HL-60/S4 treated with retinoic acid at 250 ng/mL for 4 days and 3 days (cell line): ENCODE data around the gene ENO1.
"Not testable (repeated sequence)": the region's sequence is repeated elsewhere in the genome, so short reads cannot be mapped to it uniquely, and the experiment has no call there.

Experiments
- in situ Hi-C: fragments of 300-500 bp; cut with MboI; formaldehyde crosslinking; loops from 2 replicates; pipeline ENCODE4 v1.7.0; 2022; ENCODE audit warnings: low sequenced_read_pairs

ENO1 gene

DNA sequence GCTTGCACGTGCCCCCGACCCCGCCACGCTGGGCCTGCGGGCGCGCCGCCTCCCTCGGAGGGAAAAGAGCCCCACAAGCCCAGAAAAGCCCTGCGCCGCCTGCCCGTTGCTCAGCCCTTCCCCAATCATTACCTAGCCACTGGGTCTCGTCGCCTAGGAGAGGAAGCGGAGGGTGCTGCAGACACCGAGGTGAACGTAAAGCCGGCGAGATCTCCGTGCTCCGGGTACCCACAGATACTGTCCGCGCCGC is at the start of gene ENO1:
Gene ENO1, minus strand, starts transcription at position 239 of the 250 bp plus-strand sequence. CDS start 3,778 bp downstream, outside the sequence.
- in situ Hi-C loops, result no loop called here

- in situ Hi-C loops, result no loop called here
Observed at GRCh38 chr1:8926707-8927694, 48.5 kb upstream of the ENO1 start.

DNA sequence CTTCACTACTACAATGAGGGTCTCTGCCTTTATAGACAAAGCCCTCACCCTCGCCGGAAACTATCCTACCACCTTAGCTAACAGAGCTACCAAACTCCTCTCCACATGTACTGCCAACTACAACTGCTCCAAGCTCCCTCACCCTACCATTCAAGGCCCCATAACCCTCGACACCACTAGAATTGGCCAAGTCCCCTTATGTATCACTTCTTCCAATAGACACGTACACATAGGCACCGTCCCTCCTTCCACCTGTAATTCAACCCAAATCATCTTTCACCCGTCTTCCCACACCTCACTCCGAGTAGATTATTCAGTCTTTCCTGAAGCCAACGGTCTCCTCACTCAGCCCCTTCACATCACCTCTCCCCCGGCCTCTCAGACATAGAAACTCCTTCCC is 47.5 kb upstream of the ENO1 start:
- in situ Hi-C loops, result no loop called here

DNA sequence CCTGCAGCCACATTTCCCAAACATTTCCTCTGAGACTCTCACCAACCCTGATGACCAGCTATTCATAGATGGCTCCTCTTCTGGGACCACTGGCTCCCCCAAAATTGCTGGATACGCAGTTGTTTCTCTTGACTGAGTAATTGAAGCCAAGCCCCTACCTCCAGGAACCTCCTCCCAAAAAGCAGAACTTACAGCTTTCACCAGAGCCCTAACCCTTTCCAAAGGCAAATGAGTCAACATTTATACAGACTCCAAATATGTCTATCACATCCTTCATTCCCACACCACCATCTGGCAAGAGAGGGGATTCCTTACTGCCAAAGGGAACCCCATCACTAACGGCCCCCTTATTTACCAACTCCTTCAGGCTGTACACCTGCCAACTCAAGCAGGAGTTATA is 46.9 kb upstream of the ENO1 start:
- in situ Hi-C loops, result no loop called here

GRCh38 chr1:8922962-8923361 is 44.5 kb upstream of the ENO1 start:
- in situ Hi-C loops, result no loop called here

DNA sequence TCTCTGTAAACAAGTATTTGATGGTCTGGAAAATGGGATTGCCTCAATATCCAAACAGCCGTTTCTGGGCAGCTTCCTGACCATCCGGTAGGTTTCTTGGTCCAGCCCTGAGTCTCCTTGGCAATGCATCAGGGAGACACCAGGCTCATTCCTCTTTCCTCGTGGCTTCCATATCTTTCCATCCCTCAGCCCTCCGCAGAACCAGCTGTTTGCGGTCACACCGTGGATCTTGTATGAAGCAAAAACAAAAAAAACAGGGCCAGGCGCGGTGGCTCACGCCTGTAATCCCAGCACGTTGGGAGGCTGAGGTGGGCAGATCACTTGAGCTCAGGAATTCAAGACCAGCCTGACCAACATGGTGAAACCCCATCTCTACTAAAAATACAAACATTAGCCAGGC is 39.0 kb upstream of the ENO1 start:
- in situ Hi-C loops, result not testable (repeated sequence)

GRCh38 chr1:8915446-8915845 is 37.0 kb upstream of the ENO1 start:
- in situ Hi-C loops, result no loop called here

- in situ Hi-C loops, result no loop called here
Observed at GRCh38 chr1:8914466-8914865, 36.0 kb upstream of the ENO1 start.

DNA sequence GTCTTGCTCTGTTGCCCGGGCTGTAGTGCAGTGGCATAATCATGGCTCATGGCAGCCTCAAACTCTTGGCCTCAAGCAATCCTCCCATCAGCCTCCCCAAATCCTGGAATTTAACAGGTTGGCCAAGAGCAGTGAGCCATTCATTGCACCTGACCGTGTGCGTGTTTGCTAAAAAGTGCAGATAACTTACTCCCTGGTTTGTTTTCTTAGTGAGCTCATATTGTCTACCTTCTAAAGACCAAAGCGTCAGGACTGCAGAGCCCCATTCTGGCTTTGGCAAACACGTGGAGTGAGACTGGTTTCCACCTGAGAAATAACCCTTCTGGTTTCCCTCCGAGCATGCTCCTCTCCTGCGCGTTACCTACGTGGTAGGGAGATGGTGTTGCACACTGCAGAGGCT is 35.0 kb upstream of the ENO1 start:
- in situ Hi-C loops, result no loop called here

DNA sequence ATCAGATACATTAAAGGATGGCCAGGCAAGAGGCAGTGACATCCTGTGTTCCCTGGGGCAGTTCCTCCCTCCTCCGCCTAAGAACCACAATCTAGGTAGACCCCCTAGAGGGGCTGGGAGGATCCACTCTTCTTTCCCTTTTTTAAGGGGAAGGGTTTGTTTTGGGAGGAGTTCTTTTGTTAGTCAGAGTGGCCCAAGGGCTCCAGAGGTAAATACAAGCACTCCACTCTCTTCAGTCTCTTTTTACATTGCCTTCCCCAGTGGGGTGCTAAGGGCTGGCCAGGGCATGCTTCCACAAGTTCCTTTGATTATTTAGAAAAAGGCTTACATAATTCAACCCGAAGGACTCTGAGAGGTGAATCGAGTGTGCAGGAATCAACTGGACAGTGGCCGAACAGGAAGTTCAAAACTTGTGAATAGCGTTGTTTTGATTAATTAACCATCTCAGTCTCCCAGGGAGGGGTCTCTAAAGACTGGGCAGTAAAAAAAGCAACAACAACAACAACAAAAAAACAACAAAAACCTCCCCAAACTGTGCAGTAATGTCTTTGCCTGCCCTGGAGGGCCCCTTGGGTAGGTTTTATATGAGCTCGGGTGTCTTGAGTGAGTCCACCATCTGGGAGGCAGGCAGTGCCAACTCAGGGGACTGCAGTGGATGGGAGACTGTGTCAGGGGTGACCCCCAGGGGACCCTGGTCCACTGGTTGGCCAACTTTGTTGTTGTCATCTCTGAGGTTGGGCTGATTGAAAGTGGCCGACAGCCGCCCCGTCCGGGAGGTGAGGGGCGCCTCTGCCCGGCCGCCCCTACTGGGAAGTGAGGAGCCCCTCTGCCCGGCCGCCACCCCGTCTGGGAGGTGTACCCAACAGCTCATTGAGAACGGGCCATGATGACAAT is 33.2 kb upstream of the ENO1 start:
- in situ Hi-C loops, result no loop called here

DNA sequence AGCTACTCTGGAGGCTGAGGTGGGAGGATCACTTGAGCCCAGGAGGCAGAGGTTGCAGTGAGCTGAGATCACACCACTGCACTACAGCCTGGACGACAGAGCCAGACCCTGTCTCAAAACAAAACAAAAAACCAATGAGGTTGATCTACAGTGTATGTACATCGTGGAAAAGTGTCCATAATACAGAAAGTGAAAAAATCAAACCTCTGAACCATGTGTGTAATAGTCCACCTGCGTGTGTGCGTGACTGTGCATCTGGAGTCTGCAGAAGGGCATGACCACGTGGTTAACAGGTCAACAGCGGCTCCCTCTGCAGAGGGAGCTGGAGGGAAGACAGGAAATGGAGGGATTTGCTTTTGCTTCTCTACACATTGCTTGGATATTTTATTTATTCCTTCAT is 32.4 kb upstream of the ENO1 start:
- in situ Hi-C loops, result no loop called here

- in situ Hi-C loops, result no loop called here
Observed at GRCh38 chr1:8910331-8910730, 31.8 kb upstream of the ENO1 start.

GRCh38 chr1:8908388-8909151 is 30.1 kb upstream of the ENO1 start:
- in situ Hi-C loops, result no loop called here

DNA sequence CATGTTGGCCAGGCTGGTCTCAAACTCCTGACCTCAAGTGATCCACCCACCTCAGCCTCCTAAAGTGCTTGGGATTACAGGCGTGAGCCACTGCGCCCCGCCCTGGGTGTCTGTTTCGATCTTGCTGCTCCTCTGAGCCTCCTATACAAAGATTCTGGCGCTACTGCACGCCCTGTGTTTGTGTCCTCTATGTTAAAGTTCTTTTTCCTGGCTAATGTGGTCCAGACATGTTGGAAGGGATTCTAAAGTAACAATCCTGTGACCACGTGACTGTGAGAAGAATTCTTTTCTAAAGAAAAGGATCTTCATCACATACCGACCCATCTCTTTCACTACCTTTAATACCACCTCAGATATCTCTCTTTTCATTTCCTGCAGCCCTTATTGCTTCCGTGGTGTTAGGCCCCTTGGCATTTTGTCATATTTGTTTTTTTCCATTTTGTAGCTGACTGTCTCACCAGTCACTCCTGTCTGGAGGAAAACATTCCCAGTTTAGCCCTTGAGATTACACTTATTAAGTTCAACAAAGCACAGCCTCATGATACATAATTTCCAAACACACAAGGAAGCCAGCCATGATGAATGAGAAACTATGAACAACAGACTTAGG is 27.2 kb upstream of the ENO1 start:
- in situ Hi-C loops, result no loop called here

DNA sequence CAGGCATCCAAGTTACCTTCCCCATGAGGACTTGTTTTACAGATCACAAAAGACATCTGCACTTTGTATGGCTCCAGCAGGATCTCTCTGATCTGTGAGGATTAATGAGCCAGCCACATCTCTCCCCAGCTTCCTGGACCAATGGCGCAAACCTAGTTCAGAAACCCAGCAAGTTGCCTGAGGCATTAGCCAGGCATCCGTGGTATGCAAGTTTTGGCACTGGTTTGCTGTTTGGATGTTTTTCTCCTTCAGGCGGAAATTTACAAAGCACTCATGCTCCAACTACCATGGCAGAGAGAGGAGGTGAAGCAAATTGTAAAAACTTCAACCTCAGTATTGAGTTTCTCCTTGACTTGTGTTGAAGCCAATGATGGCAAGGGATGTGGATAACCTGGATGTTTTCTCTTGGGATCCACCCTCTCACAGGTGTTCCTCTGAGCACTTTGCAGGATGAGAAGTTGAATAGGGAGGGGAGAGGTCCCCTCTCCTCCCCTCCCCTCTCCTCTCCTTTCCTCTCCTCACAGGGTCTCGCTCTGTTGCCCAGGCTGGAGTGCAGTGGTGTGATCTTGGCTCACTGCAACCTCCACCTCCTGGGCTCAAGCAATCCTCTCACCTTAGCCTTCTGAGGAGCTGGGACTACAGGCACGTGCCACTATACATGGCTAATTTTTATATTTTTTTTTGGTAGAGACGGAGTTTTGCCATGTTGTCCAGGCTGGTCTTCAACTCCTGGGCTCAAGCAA is 25.6 kb upstream of the ENO1 start:
- in situ Hi-C loops, result no loop called here

DNA sequence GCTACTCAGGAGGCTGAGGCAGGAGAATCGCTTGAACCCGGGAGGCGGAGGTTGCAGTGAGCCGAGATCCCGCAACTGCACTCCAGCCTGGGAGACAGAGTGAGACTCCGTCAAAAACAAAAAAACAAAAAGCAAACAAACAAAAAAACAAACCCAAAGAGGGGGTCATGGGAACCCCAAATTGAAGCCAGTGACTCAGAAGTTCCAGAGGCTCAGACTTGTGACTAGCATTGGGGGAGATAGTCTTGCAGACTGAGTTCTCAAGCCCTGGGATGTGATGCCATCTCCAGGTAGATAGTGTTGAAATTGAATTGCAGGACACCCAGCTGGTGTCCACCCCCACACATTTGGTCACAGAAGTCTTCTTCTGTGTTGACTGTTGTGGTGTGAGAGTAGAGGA is 24.9 kb upstream of the ENO1 start:
- in situ Hi-C loops, result no loop called here

- in situ Hi-C loops, result no loop called here
Observed at GRCh38 chr1:8902765-8903164, 24.3 kb upstream of the ENO1 start.

DNA sequence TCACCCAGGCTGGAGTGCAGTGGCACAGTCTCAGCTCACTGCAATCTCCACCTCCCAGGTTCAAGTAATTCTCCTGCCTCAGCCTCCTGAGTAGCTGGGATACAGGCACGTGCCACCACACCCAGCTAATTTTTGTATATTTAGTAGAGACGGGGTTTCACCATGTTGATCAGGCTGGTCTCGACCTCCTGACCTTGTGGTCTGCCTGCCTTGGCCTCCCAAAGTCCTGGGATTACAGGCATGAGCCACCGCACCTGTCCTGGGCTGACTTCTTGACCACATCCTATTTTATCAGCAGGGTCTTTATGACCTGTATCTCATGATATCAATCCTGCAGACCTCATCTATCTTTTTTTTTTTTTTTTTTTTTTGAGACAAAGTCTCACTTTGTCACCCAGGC is 22.2 kb upstream of the ENO1 start:
- in situ Hi-C loops, result not testable (repeated sequence)

GRCh38 chr1:8899046-8899445 is 20.6 kb upstream of the ENO1 start:
- in situ Hi-C loops, result no loop called here

- in situ Hi-C loops, result not testable (repeated sequence)
Observed at GRCh38 chr1:8898418-8898817, 19.9 kb upstream of the ENO1 start.
